Measurements from ENCODE around the gene CDH13.

GRCh38 chr16:82895843-82896242 is 269.1 kb downstream of the CDH13 start:
- TF ChIP-seq CTCF (IDR thresholded peaks at IDR 0.05) (no peak), POLR2A (IDR thresholded peaks at IDR 0.05) (no peak)

Measured in thyroid gland (tissue), 4 donors.